AG04450 (cell line): ENCODE data around the gene CASK. TPM values are rescaled to one million over a fixed set of nuclear protein-coding genes. Genes with fewer than 3 reads are reported as not detected.
"Not testable (repeated sequence)": the region's sequence is repeated elsewhere in the genome, so short reads cannot be mapped to it uniquely, and the experiment has no call there.

Source experiments
- CTCF ChIA-PET: fragments of 300-600, 350-600 bp; formaldehyde crosslinking; extraction: SDS; loops from one replicate; lab custom pipeline; 2022; ENCODE audit warnings: antibody characterized with exemption, inconsistent platforms; lab: Charles Lee
- POLR2A ChIA-PET: fragments of 350-600 bp; formaldehyde crosslinking; extraction: SDS; loops from one replicate; lab custom pipeline; 2021; ENCODE audit warnings: antibody characterized with exemption, inconsistent platforms; lab: Yijun Ruan, JAX
- DNase-seq: peaks from one replicate; pipeline ENCODE4 v3.0.0-alpha.2; 2011; ENCODE audit warnings: low read depth, low spot score
- H3K27ac ChIP-seq: one replicate; pipeline ENCODE4 v1.5.1; 2012; ENCODE audit warnings: low read depth, low read length, control low read depth
- H3K27me3 ChIP-seq: one replicate; pipeline ENCODE4 v1.6.0; 2012; ENCODE audit warnings: low read length; ENCODE audit not compliant: control insufficient read depth, insufficient read depth
- H3K4me3 ChIP-seq: 2 replicates; pipeline ENCODE4 v1.5.1; 2011; ENCODE audit warnings: mild to moderate bottlenecking, low read depth, low read length, control low read depth
- H3K9me3 ChIP-seq: 2 replicates; pipeline ENCODE4 v1.5.1; 2012; ENCODE audit warnings: low read length; ENCODE audit not compliant: control insufficient read depth, insufficient read depth
- CTCF ChIP-seq: IDR thresholded peaks from 2 replicates; pipeline ENCODE4 v1.5.1; 2011; ENCODE audit warnings: low read depth, low read length, control low read depth, inconsistent platforms
- polyA plus RNA-seq: library from polyadenylated mRNA; depleted of rRNA; stranded (reverse); fragments of >200 nt; gene quantifications from 2 replicates; pipeline ENCODE4 v1.2.3, GENCODE V29; 2011

The CASK gene
- polyA plus RNA-seq, 1 experiment = 30.0 TPM

- Histone ChIP-seq H3K4me3 (no peak overlapping the region), H3K27me3 (no peaks in the 10 kb centered on the region), H3K27ac (no peak overlapping the region), H3K9me3 (no peaks in the 10 kb centered on the region; the same call in 1 of the 2 replicates)
- ChIA-PET CTCF (no interaction called here), POLR2A (no interaction called here)
- no peak for TF ChIP-seq CTCF
- DNase-seq = no peak
Observed at GRCh38 chrX:41722214-41722613, 201.1 kb downstream of the CASK start.

GRCh38 chrX:41721590-41721989, 201.8 kb downstream of the CASK start:
- H3K27me3 ChIP-seq = no peaks in the 10 kb centered on the region
- H3K9me3 ChIP-seq = no peaks in the 10 kb centered on the region; the same call in 1 of the 2 replicates
- POLR2A ChIA-PET = no interaction called here
- TF ChIP-seq CTCF = no peak
- H3K27ac ChIP-seq = no peak overlapping the region
- CTCF ChIA-PET = no interaction called here
- no peak overlapping the region for H3K4me3 ChIP-seq
- DNase-seq = no peak

DNA sequence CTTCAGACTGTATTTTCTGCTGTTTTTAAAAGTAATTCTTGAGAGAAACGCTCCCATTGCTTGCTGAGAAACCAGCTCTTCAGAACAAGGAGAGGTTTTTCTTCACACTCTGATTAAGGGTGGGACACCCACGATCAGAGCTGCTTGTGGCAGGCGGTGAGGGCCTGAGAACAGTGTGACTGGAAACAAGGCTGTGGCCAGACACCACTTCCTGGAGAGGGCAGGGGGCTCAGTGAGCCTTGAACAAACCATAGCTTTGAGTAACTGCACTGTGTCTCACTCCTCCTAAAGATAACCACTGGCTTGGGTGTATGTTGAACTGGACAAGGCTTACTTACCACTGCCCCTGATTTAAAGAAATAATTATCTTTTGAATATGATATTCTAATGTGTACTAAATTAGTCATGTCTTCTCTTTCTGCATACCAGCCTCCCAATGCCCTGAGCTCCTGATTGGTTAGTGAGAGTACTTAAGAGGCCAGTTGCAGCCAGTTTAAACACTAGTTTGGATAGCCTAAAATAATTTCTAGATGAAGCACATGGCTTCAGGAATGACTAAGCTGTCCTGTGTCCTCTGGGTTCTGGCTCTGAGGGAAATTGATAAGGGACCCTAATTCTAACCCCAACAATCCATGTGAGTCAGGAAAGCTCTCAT, 203.1 kb downstream of the CASK start:
- POLR2A ChIA-PET = no interaction called here
- CTCF ChIA-PET = no interaction called here
- Histone ChIP-seq H3K9me3 (no peaks in the 10 kb centered on the region; the same call in 1 of the 2 replicates), H3K27me3 (no peaks in the 10 kb centered on the region), H3K4me3 (no peak overlapping the region), H3K27ac (no peak overlapping the region)
- no peak for TF ChIP-seq CTCF
- no peak for DNase-seq

- H3K4me3 ChIP-seq, H3K9me3 ChIP-seq, H3K27me3 ChIP-seq, H3K27ac ChIP-seq, DNase-seq, CTCF ChIA-PET, POLR2A ChIA-PET: not testable (repeated sequence)
Observed at GRCh38 chrX:41719610-41720009, 203.7 kb downstream of the CASK start.

DNA sequence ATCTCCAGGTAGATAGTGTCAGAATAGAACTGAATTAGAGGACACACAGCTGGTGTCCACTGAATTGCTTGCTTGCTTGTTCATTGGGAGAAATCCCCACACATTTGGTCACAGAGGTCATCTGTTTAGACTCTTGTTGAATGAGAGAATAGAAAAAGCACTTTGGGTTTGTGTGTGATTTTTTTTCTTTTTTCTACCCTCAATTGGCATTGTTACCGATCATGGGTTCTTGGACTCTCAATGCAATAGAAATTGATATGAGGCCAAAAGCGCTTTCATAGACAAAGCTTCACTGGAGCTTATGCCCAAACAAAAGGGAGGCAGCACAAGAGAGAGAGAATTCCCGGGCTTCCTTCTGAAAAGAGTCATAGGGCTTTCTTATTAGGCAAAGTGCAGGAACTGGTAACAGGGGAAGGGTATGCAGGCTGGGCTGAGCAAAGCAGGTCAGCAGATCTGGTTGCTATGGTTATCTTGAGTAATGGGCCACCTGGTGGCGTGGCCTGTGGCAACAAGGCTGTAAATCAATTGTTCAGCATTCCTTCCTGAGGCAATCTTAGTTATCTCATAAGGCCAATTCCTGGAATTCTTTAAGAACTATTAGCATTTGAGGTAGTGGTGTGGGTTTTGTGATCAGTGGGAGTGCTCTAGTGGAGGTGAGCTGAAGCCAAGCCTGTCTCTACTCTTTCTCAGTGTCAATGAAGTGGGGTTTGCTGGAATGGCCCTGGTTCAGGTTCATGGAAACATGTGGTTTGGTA, 204.7 kb downstream of the CASK start:
- Histone ChIP-seq H3K27ac (no peak overlapping the region), H3K4me3 (no peak overlapping the region), H3K27me3 (no peaks in the 10 kb centered on the region), H3K9me3 (no peaks in the 10 kb centered on the region; the same call in 1 of the 2 replicates)
- no peak for DNase-seq
- ChIA-PET CTCF (interaction anchor here (0.9 to 1.0 kb wide), 2 partner anchors 11 to 41 kb away, joined by 3 read pairs; no protein-coding TSS in a partner anchor), POLR2A (interaction anchor here (0.6 kb wide), 1 partner anchor 96 kb away, joined by 4 read pairs; no protein-coding TSS in a partner anchor)
- no peak for TF ChIP-seq CTCF
